Measurements from ENCODE around the gene FLRT1.

FLRT1 gene

GRCh38 chr11:64055077-64055476 lies 19.3 kb downstream of the FLRT1 start:
- FAIRE-seq, result no peak
- DNase-seq (ENCODE audit: insufficient read length, low spot score), result no peak
- no peak for TF ChIP-seq CTCF (IDR thresholded peaks at IDR 0.05; ENCODE audit: insufficient read depth, missing control alignments)

- no peak for FAIRE-seq
- no peak for TF ChIP-seq CTCF (IDR thresholded peaks at IDR 0.05; ENCODE audit: insufficient read depth, missing control alignments)
- no peak for DNase-seq (ENCODE audit: insufficient read length, low spot score)
Observed at GRCh38 chr11:64056213-64056785, 20.6 kb downstream of the FLRT1 start.

- FAIRE-seq (no peak), DNase-seq (ENCODE audit: insufficient read length, low spot score) (no peak)
- no peak for TF ChIP-seq CTCF (IDR thresholded peaks at IDR 0.05; ENCODE audit: insufficient read depth, missing control alignments)
Observed at GRCh38 chr11:64056861-64057260, 21.1 kb downstream of the FLRT1 start.

- no peak for TF ChIP-seq CTCF (IDR thresholded peaks at IDR 0.05; ENCODE audit: insufficient read depth, missing control alignments)
- FAIRE-seq, result no peak
Observed at GRCh38 chr11:64057890-64058289, 22.2 kb downstream of the FLRT1 start.

GRCh38 chr11:64058494-64058893 lies 22.8 kb downstream of the FLRT1 start:
- no peak for TF ChIP-seq CTCF (IDR thresholded peaks at IDR 0.05; ENCODE audit: insufficient read depth, missing control alignments)
- DNase-seq (ENCODE audit: insufficient read length, low spot score) (no peak), FAIRE-seq (no peak)

More at GRCh38 chr11:64057890-64058289, 22.2 kb downstream of the FLRT1 start:
- DNase-seq (ENCODE audit: insufficient read length, low spot score), result peak; percentile 66

DNA sequence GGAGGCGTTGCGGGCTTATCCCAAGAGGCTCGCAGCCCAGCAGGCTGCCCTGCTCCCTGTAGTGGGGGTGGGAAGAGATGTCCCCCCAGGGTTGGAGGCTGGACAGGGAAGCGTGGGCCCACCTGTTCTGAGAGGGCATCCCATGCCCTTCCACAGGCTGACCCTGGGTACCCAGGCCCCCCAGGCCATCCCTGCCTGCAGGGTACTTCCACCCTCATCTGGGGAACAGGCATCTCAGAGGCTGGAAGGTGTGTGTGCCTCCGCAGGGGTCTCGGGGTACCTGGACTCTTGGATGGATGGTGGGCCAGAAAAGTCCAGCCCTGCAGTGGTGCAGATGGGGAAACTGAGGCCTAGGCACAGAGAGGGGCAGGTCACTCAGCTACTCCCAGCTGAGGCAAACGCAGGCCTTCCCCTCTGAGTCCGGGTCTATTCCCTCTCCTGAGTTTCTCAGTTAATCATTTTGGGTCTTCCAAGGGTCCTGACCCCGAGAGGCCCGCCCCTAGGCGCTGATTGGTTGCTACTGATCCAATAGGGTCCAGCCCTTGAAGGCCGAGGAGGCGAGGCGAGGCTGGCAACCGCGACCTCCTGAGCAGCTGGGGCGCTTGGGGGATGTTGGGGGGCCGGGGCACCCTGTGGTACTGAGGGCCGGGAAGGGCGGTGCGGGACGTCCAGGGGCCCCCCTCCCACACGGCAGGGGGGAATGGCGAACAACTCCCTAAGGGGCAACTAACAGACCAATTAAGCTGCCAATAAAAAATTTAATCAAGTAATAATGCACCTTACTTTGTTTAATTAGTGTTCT lies 23.8 kb downstream of the FLRT1 start:
- DNase-seq (ENCODE audit: insufficient read length, low spot score) (no peak), FAIRE-seq (no peak)
- no peak for TF ChIP-seq CTCF (IDR thresholded peaks at IDR 0.05; ENCODE audit: insufficient read depth, missing control alignments)

- no peak for TF ChIP-seq CTCF (IDR thresholded peaks at IDR 0.05; ENCODE audit: insufficient read depth, missing control alignments)
- FAIRE-seq (no peak), DNase-seq (ENCODE audit: insufficient read length, low spot score) (no peak)
Observed at GRCh38 chr11:64060263-64060860, 24.6 kb downstream of the FLRT1 start.
